Esophagus squamous epithelium (tissue), 5 donors: ENCODE measurements around the gene PRELP. TPM values are rescaled to one million over a fixed set of nuclear protein-coding genes. Genes with fewer than 3 reads are reported as not detected.
A peak's percentile ranks its signal among the peaks of the same experiment; 100 is the strongest.

ENCODE experiments used
- DNase-seq: peaks from one replicate; lab custom pipeline; 2025; lab: John Stamatoyannopoulos, UW
- H3K27ac ChIP-seq, 4 donors: fragments of 200-600 bp; sonication (generic); one replicate each; pipeline ENCODE4 v1.5.1; 2016 to 2019; ENCODE audit warnings: mild to moderate bottlenecking in 1 of 4
- H3K27me3 ChIP-seq, 4 donors: fragments of 200-600 bp; sonication (generic); 1 replicate in 3 of 4; 2 replicates in 1 of 4; pipeline versions ENCODE4 v1.5.1 to v1.6.0; 2017 to 2021; ENCODE audit warnings: antibody characterized with exemption in 1 of 4
- H3K36me3 ChIP-seq, 3 donors: fragments of 200-600 bp; sonication (generic); one replicate each; pipeline ENCODE4 v1.5.1; 2016 to 2019
- H3K4me1 ChIP-seq, 3 donors: fragments of 200-600 bp; sonication (generic); one replicate each; pipeline ENCODE4 v1.5.1; 2017 to 2019
- H3K4me3 ChIP-seq, 4 donors: fragments of 200-600 bp; sonication (generic); 1 replicate in 3 of 4; 2 replicates in 1 of 4; pipeline ENCODE4 v1.5.1; 2016 to 2019; ENCODE audit warnings: mild to moderate bottlenecking in 2 of 4, moderate library complexity in 1 of 4
- H3K9me3 ChIP-seq, 3 donors: fragments of 200-600 bp; sonication (generic); one replicate each; pipeline ENCODE4 v1.5.1; 2016 to 2019
- CTCF ChIP-seq, 6 experiments: fragments of 450-650 bp in 4 of 6; fragments of 200-600 bp in 2 of 6; sonication (generic) in 2 of 6; IDR thresholded peaks; one replicate each; pipeline ENCODE4 v1.5.1; 2016 to 2019; ENCODE audit warnings: antibody characterized with exemption in 6 of 6, mild to moderate bottlenecking in 4 of 6, moderate library complexity in 4 of 6
- POLR2A ChIP-seq, 4 donors: fragments of 450-650 bp; IDR thresholded peaks; one replicate each; pipeline ENCODE4 v1.6.1; 2017; ENCODE audit warnings: antibody characterized with exemption in 4 of 4, mild to moderate bottlenecking in 4 of 4, moderate library complexity in 3 of 4
- WGBS, 2 donors: methylation state at CpG; one replicate each; pipeline ENCODE4 v1.1.5; 2018; 5-methylcytosine and 5-hydroxymethylcytosine counted together
- intact Hi-C: fragments of 100-400 bp; cut with DNase I; formaldehyde crosslinking; loops from one replicate; pipeline ENCODE4 v1.15.0; 2022
- total RNA-seq, 4 donors: library from RNA; depleted of rRNA; stranded (reverse); fragments of >200 nt; gene quantifications; one replicate each; pipeline ENCODE4 v1.1.0, GENCODE V29; 2016
- donor health status: DM: yes; HTN: yes; CAD: no.

The PRELP gene
- total RNA-seq, 4 donors from 2014 or later = 2.2 to 71.0 (median 9.1) TPM

GRCh38 chr1:203458078-203458477 is 17.5 kb upstream of the PRELP start:
- Histone ChIP-seq H3K4me1 (peaks cover 0 to 9% (median 0%) of the 10 kb centered on the region in 3 donors), H3K4me3 (no peak overlapping the region), H3K36me3 (no peaks in the 10 kb centered on the region), H3K27ac (no peak overlapping the region), H3K27me3 (peaks cover 0 to 26% (median 0%) of the 10 kb centered on the region in 4 donors), H3K9me3 (no peaks in the 10 kb centered on the region)
- no peak for TF ChIP-seq POLR2A (IDR thresholded peaks at IDR 0.05)
- no peak for TF ChIP-seq CTCF (IDR thresholded peaks at IDR 0.05)
- 82 to 90% methylated on average over 5 of the region's 5 CpGs for WGBS, 2 donors
- intact Hi-C loops = no loop called here
- no peak for DNase-seq

GRCh38 chr1:203459671-203460201 is 15.9 kb upstream of the PRELP start:
- DNase-seq = no peak
- peaks cover 0 to 25% (median 15%) of the 10 kb centered on the region in 3 donors for H3K4me1 ChIP-seq
- H3K27me3 ChIP-seq = peaks cover 0 to 27% (median 0%) of the 10 kb centered on the region in 4 donors
- H3K9me3 ChIP-seq = no peaks in the 10 kb centered on the region
- WGBS, 2 donors = 64 to 66% methylated on average over 8 of the region's 8 CpGs
- H3K4me3 ChIP-seq = no peak overlapping the region
- intact Hi-C loops = no loop called here
- H3K27ac ChIP-seq = no peak overlapping the region
- no peaks in the 10 kb centered on the region for H3K36me3 ChIP-seq
- TF ChIP-seq POLR2A (IDR thresholded peaks at IDR 0.05) (no peak), CTCF (IDR thresholded peaks at IDR 0.05) (no peak)

GRCh38 chr1:203461717-203462116 is 13.9 kb upstream of the PRELP start:
- peak overlapping the region in 1 of 4 donors; percentile 92 for H3K27ac ChIP-seq
- WGBS, 2 donors = 30 to 37% methylated on average over 5 of the region's 5 CpGs
- H3K9me3 ChIP-seq = no peaks in the 10 kb centered on the region
- H3K4me3 ChIP-seq = no peak overlapping the region
- H3K4me1 ChIP-seq = peaks cover 10 to 45% (median 35%) of the 10 kb centered on the region in 3 donors
- no peak for TF ChIP-seq POLR2A (IDR thresholded peaks at IDR 0.05)
- no peak for TF ChIP-seq CTCF (IDR thresholded peaks at IDR 0.05)
- no peaks in the 10 kb centered on the region for H3K36me3 ChIP-seq
- no peak for DNase-seq
- intact Hi-C loops = no loop called here
- H3K27me3 ChIP-seq = peaks cover 0 to 17% (median 0%) of the 10 kb centered on the region in 4 donors

GRCh38 chr1:203462143-203462542 is 13.5 kb upstream of the PRELP start:
- 80 to 100% methylated on average over 1 of the region's 1 CpG for WGBS, 2 donors
- no peak for DNase-seq
- Histone ChIP-seq H3K27ac (peak overlapping the region in 2 of 4 donors; percentile 89 to 92), H3K27me3 (peaks cover 0 to 17% (median 0%) of the 10 kb centered on the region in 4 donors), H3K9me3 (no peaks in the 10 kb centered on the region), H3K4me1 (peaks cover 12 to 49% (median 39%) of the 10 kb centered on the region in 3 donors), H3K4me3 (no peak overlapping the region), H3K36me3 (no peaks in the 10 kb centered on the region)
- no peak for TF ChIP-seq CTCF (IDR thresholded peaks at IDR 0.05)
- no peak for TF ChIP-seq POLR2A (IDR thresholded peaks at IDR 0.05)
- intact Hi-C loops = no loop called here

- DNase-seq = no peak
- Histone ChIP-seq H3K27ac (peak overlapping the region; percentile 73 to 98 (median 90)), H3K4me1 (peaks cover 12 to 56% (median 41%) of the 10 kb centered on the region in 3 donors), H3K9me3 (no peaks in the 10 kb centered on the region), H3K27me3 (peaks cover 0 to 17% (median 0%) of the 10 kb centered on the region in 4 donors), H3K36me3 (no peaks in the 10 kb centered on the region), H3K4me3 (no peak overlapping the region)
- intact Hi-C loops = no loop called here
- TF ChIP-seq CTCF (IDR thresholded peaks at IDR 0.05) = no peak
- no peak for TF ChIP-seq POLR2A (IDR thresholded peaks at IDR 0.05)
- WGBS, 2 donors = 40 to 47% methylated on average over 6 of the region's 6 CpGs
These were observed 12.7 kb upstream of the PRELP start for GRCh38 chr1:203462878-203463277.
